Peyer's patch (tissue), 4 donors: ENCODE measurements around the gene AGXT2. TPM values are rescaled to one million over a fixed set of nuclear protein-coding genes. Genes with fewer than 3 reads are reported as not detected.
"Not testable (repeated sequence)": the region's sequence is repeated elsewhere in the genome, so short reads cannot be mapped to it uniquely, and the experiment has no call there.

Experiments
- DNase-seq, 3 donors: peaks; one replicate each; pipeline ENCODE4 v3.0.0-alpha.2; 2017 to 2019
- H3K27ac ChIP-seq, 4 donors: fragments of 200-600 bp; sonication (generic); one replicate each; pipeline ENCODE4 v1.5.1; 2016 to 2019
- H3K27me3 ChIP-seq, 2 donors: fragments of 200-600 bp; sonication (generic); one replicate each; pipeline ENCODE4 v1.5.1; 2019
- H3K36me3 ChIP-seq, 3 donors: fragments of 200-600 bp; sonication (generic); one replicate each; pipeline ENCODE4 v1.5.1; 2016 to 2019
- H3K4me1 ChIP-seq, 4 donors: fragments of 200-600 bp; sonication (generic); one replicate each; pipeline ENCODE4 v1.5.1; 2016 to 2019
- H3K4me3 ChIP-seq, 4 donors: fragments of 200-600 bp; sonication (generic); 1 replicate in 3 of 4; 2 replicates in 1 of 4; pipeline ENCODE4 v1.5.1; 2016 to 2019; ENCODE audit warnings: mild to moderate bottlenecking in 1 of 4
- H3K9me3 ChIP-seq, 4 donors: fragments of 200-600 bp; sonication (generic); one replicate each; pipeline ENCODE4 v1.5.1; 2016 to 2019; ENCODE audit warnings: mild to moderate bottlenecking in 1 of 4
- CTCF ChIP-seq, 6 experiments: fragments of 450-650 bp in 4 of 6; fragments of 200-600 bp in 2 of 6; sonication (generic) in 1 of 6; IDR thresholded peaks; one replicate each; pipeline ENCODE4 v1.5.1; 2017 to 2019; ENCODE audit warnings: antibody characterized with exemption in 6 of 6, mild to moderate bottlenecking in 3 of 6, moderate library complexity in 1 of 6
- POLR2A ChIP-seq, 2 donors: fragments of 450-650 bp; IDR thresholded peaks; one replicate each; pipeline ENCODE4 v1.5.1; 2017; ENCODE audit warnings: antibody characterized with exemption in 2 of 2, mild to moderate bottlenecking in 2 of 2, moderate library complexity in 2 of 2
- total RNA-seq, 4 donors: library from RNA; depleted of rRNA; stranded (reverse); fragments of >200 nt; gene quantifications; one replicate each; pipeline ENCODE4 v1.1.0, GENCODE V29; 2016

The AGXT2 gene
- total RNA-seq, 4 donors from 2014 or later, result 4.8 to 11.2 (median 5.5) TPM; not detected in 1

DNA sequence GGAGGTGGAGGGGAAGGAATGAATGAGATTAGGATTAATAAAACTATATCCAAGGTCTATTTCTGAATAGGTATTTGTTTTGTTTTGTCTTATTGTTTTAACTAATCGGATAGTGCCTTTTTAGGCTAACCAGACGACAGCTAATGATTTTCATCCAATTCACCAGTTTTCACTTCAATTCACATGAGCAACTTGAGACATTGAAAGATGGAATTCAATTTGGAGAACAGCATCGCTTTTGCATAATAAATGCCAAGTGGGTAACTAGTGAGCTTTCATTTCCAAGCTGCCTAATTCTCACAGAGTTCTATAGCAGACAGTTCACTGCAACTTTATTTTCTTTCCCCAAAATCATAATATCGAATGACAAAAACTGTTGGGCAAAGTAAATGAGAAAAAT lies 5.0 kb downstream of the AGXT2 start:
- H3K4me3 ChIP-seq, result no peak overlapping the region
- no peaks in the 10 kb centered on the region for H3K4me1 ChIP-seq
- no peaks in the 10 kb centered on the region for H3K9me3 ChIP-seq

DNA sequence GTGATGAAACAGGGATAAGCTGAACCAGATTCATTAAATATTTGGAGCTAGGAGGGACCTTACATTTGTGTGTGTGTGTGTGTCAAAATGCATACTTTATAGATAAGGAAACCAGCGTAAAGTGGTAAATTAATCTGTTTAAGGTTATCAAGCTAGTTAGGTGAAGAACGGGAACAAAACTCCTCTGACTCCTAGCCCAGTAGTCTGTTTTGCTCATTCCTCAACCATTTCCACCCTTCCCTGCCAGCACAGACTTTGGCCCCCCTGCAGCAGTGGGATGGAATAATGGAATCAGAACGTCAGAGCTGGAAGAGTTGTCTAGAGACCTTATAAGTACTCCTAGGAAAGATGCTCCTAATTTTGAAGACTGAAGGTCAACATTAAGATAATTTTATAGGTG lies 6.5 kb downstream of the AGXT2 start:
- Histone ChIP-seq H3K4me3 (no peak overlapping the region), H3K4me1 (no peaks in the 10 kb centered on the region), H3K9me3 (no peaks in the 10 kb centered on the region), H3K27me3 (no peaks in the 10 kb centered on the region), H3K27ac (no peak overlapping the region), H3K36me3 (no peaks in the 10 kb centered on the region)
- TF ChIP-seq POLR2A (IDR thresholded peaks at IDR 0.05) (no peak), CTCF (IDR thresholded peaks at IDR 0.05) (no peak)
- no peak for DNase-seq

More for the DNA sequence above, 5.0 kb downstream of the AGXT2 start:
- H3K27ac ChIP-seq, result no peak overlapping the region
- no peak for DNase-seq
- TF ChIP-seq CTCF (IDR thresholded peaks at IDR 0.05) (no peak), POLR2A (IDR thresholded peaks at IDR 0.05) (no peak)
- H3K36me3 ChIP-seq, result no peaks in the 10 kb centered on the region
- H3K27me3 ChIP-seq, result no peaks in the 10 kb centered on the region

DNA sequence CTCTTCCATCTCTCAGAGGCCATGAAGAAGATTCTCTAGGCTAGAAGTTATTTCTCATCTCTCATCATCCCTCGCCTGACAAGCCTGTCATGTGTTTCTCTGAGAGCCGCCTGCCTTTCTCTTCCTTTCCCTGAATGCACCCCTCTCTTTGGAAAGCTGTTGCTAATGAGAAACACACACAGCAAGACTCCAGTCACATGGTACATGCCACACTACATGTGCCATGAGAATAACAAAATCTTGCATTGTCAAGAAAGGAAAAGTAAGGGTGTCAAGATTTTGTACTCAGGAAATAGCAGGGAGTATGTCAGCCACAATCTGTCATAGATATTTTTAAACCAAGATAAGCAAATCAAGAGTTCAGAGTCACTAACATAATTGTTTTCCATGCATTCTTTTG lies 8.9 kb downstream of the AGXT2 start:
- no peak for DNase-seq
- H3K27ac ChIP-seq, result no peak overlapping the region
- no peaks in the 10 kb centered on the region for H3K27me3 ChIP-seq
- no peaks in the 10 kb centered on the region for H3K36me3 ChIP-seq
- H3K4me1 ChIP-seq, result no peaks in the 10 kb centered on the region
- TF ChIP-seq CTCF (IDR thresholded peaks at IDR 0.05), result no peak
- no peak for TF ChIP-seq POLR2A (IDR thresholded peaks at IDR 0.05)
- H3K9me3 ChIP-seq, result no peaks in the 10 kb centered on the region
- no peak overlapping the region for H3K4me3 ChIP-seq

DNA sequence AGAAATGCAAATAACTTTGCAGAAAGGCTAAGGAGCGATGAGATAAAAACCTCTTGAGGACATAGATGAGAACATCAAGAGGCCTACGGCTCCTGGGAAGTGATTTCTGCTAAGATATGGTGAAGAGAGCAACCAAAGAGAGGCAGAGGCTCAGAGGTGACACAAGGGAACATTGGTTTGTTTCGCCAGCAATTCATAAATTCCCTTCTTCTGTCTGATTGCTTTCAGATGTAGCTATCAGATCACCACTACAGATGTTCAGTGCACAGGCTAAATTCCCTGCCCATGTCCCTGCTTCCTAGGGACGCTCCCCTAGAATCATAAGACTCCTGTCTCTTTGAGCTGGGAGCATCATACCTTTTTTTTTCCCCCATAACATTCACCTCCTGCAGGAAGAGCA lies 11.2 kb downstream of the AGXT2 start:
- H3K4me1 ChIP-seq, result no peaks in the 10 kb centered on the region
- H3K36me3 ChIP-seq, result no peaks in the 10 kb centered on the region
- H3K9me3 ChIP-seq, result no peaks in the 10 kb centered on the region
- H3K27me3 ChIP-seq, result no peaks in the 10 kb centered on the region
- no peak overlapping the region for H3K4me3 ChIP-seq
- TF ChIP-seq POLR2A (IDR thresholded peaks at IDR 0.05) (no peak), CTCF (IDR thresholded peaks at IDR 0.05) (no peak)
- no peak for DNase-seq
- no peak overlapping the region for H3K27ac ChIP-seq

DNA sequence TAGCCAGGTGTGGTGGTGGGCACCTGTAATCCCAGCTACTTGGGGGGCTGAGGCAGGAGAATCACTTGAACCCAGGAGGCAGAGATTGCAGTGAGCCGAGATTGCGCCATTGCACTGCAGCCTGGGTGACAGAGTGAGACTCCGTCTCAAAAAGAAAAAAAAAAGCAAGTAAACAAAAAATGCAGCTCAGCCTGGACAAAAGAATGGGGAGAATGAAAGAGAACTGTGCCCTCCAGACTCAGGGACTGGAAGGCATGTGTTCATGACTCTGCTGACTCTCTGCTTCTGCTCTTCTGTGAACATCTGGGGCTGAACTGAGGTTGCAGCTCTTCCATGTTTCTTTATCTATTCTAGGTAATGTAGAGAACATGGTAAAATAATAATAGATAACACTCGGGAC lies 11.8 kb downstream of the AGXT2 start:
- not testable (repeated sequence) for H3K27ac ChIP-seq, H3K9me3 ChIP-seq, H3K27me3 ChIP-seq, H3K36me3 ChIP-seq, DNase-seq, H3K4me1 ChIP-seq, H3K4me3 ChIP-seq

GRCh38 chr5:35035271-35035670 lies 12.5 kb downstream of the AGXT2 start:
- H3K4me3 ChIP-seq, result no peak overlapping the region
- H3K27me3 ChIP-seq, result no peaks in the 10 kb centered on the region
- H3K27ac ChIP-seq, result no peak overlapping the region
- no peaks in the 10 kb centered on the region for H3K36me3 ChIP-seq
- no peaks in the 10 kb centered on the region for H3K4me1 ChIP-seq
- DNase-seq, result no peak
- no peaks in the 10 kb centered on the region for H3K9me3 ChIP-seq
- TF ChIP-seq CTCF (IDR thresholded peaks at IDR 0.05) (no peak), POLR2A (IDR thresholded peaks at IDR 0.05) (no peak)
